Central memory CD8-positive, alpha-beta T cell (primary cell): ENCODE data around the gene CHST12.

Experiments
- ATAC-seq: fragments of 150-1000 bp; cut with Tn5 transposase; replicated peaks from 2 replicates; pipeline ENCODE4 v1.10.0; 2022; ENCODE audit warnings: mild to moderate bottlenecking, moderate FRiP score, moderate number of reproducible peaks; ENCODE audit not compliant: poor library complexity, severe bottlenecking; ENCODE audit errors: extremely low read depth
- DNase-seq, 2 donors: peaks; one replicate each; pipeline ENCODE4 v3.0.0; 2021; ENCODE audit warnings: low spot score in 2 of 2
- H3K27ac Mint-ChIP-seq: one replicate; pipeline ENCODE4 v1.8.0; 2022; ENCODE audit warnings: low read depth, mild to moderate bottlenecking, moderate library complexity, mixed read lengths
- H3K27me3 Mint-ChIP-seq: one replicate; pipeline ENCODE4 v1.8.0; 2022; ENCODE audit warnings: mixed read lengths
- H3K36me3 Mint-ChIP-seq: one replicate; pipeline ENCODE4 v1.8.0; 2022; ENCODE audit warnings: mild to moderate bottlenecking, moderate library complexity, mixed read lengths; ENCODE audit not compliant: insufficient read depth
- H3K4me1 Mint-ChIP-seq: one replicate; pipeline ENCODE4 v1.8.0; 2022; ENCODE audit warnings: mixed read lengths
- H3K4me3 Mint-ChIP-seq: one replicate; pipeline ENCODE4 v1.8.0; 2022; ENCODE audit warnings: mild to moderate bottlenecking, moderate library complexity, mixed read lengths
- H3K9me3 Mint-ChIP-seq: one replicate; pipeline ENCODE4 v1.8.0; 2022; ENCODE audit warnings: mixed read lengths

CHST12 gene

DNA sequence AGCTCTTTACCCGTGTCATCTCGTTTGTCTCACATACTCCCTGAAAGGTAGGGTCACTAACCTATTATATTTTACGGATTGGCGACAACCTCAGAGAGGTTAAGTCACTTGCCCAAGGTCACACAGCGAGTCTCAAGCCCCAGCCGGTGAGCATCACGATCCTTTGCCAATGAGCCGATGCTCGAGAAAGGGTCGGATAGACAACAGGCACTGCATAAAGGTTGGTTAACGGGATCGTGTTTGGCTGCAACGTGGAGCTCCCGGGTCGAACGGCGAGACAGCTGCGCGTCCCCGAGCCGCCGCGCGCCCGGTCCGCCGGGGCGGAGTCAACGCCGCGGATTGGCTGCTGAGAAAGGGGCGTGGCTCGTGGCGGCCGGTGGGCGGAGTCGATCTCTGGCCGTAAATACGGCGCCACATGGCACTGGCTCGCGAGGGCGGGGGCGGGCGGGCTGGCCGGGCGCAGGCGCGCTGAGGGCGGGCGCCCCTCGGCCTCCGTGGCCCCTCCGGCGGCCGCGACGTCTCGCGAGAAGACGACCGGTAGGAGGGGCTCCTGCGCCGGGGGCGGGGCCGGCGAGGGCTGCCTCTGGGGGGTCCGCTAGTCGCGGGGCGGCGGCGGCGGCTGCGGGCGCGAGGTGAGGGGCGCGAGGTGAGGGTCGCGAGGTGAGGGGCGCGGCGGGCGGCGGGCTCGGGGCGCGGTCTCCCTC, at the start of gene CHST12:
TSS of gene CHST12 (plus strand) at position 598 of the 704 bp plus-strand sequence. CDS start 29,029 bp downstream, outside the sequence.
- DNase-seq (peak; percentile 93), ATAC-seq (peak; percentile 49)
- Mint-ChIP-seq H3K4me1 (peaks cover 49% of the 10 kb centered on the region), H3K36me3 (peaks cover 17% of the 10 kb centered on the region), H3K9me3 (no peaks in the 10 kb centered on the region), H3K27ac (peak within 1 kb of the TSS; percentile 92), H3K4me3 (peak within 1 kb of the TSS; percentile 92), H3K27me3 (no peaks in the 10 kb centered on the region)

DNA sequence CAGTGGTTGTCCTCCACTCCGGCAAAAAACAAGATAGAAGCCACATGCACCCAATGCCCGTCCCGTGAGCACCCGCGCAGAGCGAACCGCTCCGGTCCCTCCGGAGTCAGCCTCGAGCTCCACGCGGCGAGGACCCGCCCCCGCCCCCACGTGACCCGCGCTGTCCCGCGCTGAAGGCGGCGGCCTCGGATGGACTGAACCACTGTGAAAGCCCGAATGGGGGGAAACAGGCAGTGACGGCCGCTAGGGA, 49.5 kb upstream of the CHST12 start:
- Mint-ChIP-seq H3K9me3 (no peaks in the 10 kb centered on the region), H3K27me3 (no peaks in the 10 kb centered on the region), H3K36me3 (peaks cover 17% of the 10 kb centered on the region), H3K27ac (peak overlapping the region; percentile 100), H3K4me1 (peaks cover 26% of the 10 kb centered on the region), H3K4me3 (peak overlapping the region; percentile 96)
- no peak for DNase-seq
- ATAC-seq, result peak; percentile 70

DNA sequence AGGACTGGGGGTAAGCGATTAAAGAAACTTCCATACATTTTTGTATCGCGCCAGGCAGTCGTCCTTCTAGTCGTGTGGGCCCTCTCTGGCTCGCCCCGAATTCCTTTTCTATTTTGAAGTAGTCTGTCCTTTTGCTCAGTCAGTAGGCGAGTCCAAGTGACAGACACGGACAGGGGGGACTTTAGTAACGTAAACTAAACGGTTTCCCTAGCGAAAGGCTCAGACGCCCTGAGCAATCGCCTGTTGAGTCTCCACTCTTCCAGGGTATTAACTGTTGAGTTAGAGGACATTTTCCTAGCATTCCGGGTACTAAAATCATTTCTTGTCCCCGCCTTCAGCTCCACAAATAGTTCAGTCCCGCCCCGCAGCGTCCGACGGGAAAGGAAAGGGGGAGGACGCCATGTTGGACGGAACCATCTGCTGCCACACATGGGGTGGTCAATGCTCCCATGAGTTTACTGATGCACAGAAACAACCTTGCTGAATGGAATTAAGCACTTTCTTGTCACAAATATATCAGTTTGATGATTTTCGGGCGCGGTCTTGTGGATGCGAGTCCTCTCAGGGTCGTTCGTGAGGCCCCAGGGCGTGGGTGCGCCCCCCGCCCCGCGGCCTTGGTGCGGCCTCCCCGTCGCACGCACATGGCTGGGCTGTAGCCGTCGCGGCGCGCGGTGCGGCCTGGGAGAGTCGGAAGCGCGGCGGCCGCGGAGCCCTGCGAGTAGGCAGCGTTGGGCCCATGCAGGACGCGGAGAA, 49.0 kb upstream of the CHST12 start, which contains the start of gene EIF3B:
TSS of gene EIF3B (plus strand) at position 642 of the 753 bp plus-strand sequence. CDS start at position 737, 95 bp downstream.
- DNase-seq, result peak; percentile 86 to 89
- ATAC-seq, result peak; percentile 94

DNA sequence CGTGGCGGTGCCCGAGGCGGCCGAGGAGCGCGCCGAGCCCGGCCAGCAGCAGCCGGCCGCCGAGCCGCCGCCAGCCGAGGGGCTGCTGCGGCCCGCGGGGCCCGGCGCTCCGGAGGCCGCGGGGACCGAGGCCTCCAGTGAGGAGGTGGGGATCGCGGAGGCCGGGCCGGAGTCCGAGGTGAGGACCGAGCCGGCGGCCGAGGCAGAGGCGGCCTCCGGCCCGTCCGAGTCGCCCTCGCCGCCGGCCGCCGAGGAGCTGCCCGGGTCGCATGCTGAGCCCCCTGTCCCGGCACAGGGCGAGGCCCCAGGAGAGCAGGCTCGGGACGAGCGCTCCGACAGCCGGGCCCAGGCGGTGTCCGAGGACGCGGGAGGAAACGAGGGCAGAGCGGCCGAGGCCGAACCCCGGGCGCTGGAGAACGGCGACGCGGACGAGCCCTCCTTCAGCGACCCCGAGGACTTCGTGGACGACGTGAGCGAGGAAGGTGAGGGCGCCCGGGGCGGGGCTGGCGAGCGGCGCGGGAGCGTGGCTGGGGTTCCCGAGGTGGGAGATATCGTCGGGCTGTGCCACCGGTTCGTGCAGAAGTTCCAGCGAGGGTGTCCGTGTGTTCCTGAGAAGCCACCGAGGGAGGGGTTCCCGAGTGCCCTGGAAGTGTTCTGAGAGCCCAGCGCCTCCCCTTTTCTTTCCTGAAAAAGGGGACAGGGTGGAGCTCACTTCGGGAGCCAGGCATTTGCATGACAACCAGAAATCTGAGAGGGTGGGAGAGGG, 48.3 kb upstream of the CHST12 start:
- peak overlapping the region; percentile 100 for H3K27ac Mint-ChIP-seq
- no peaks in the 10 kb centered on the region for H3K9me3 Mint-ChIP-seq
- peaks cover 38% of the 10 kb centered on the region for H3K4me1 Mint-ChIP-seq
- peaks cover 22% of the 10 kb centered on the region for H3K36me3 Mint-ChIP-seq
- ATAC-seq (no peak), DNase-seq (no peak)
- peak overlapping the region; percentile 96 for H3K4me3 Mint-ChIP-seq
- no peaks in the 10 kb centered on the region for H3K27me3 Mint-ChIP-seq

More for the DNA sequence above, 49.0 kb upstream of the CHST12 start, which contains the start of gene EIF3B:
- peaks cover 31% of the 10 kb centered on the region for H3K4me1 Mint-ChIP-seq
- H3K27ac Mint-ChIP-seq, result peak within 1 kb of the TSS; percentile 100
- no peaks in the 10 kb centered on the region for H3K27me3 Mint-ChIP-seq
- H3K9me3 Mint-ChIP-seq, result no peaks in the 10 kb centered on the region
- H3K36me3 Mint-ChIP-seq, result peaks cover 20% of the 10 kb centered on the region
- H3K4me3 Mint-ChIP-seq, result peak within 1 kb of the TSS; percentile 96

- peaks cover 44% of the 10 kb centered on the region for H3K4me1 Mint-ChIP-seq
- H3K9me3 Mint-ChIP-seq, result no peaks in the 10 kb centered on the region
- peak overlapping the region; percentile 41 for H3K27ac Mint-ChIP-seq
- H3K4me3 Mint-ChIP-seq, result peak overlapping the region; percentile 96
- ATAC-seq (no peak), DNase-seq (no peak)
- peaks cover 27% of the 10 kb centered on the region for H3K36me3 Mint-ChIP-seq
- H3K27me3 Mint-ChIP-seq, result no peaks in the 10 kb centered on the region
Observed at GRCh38 chr7:2355705-2356008, 47.8 kb upstream of the CHST12 start.

- DNase-seq, result no peak
- H3K27ac Mint-ChIP-seq, result peak overlapping the region; percentile 25
- H3K4me1 Mint-ChIP-seq, result peaks cover 45% of the 10 kb centered on the region
- peak overlapping the region; percentile 40 for H3K4me3 Mint-ChIP-seq
- no peaks in the 10 kb centered on the region for H3K9me3 Mint-ChIP-seq
- peaks cover 35% of the 10 kb centered on the region for H3K36me3 Mint-ChIP-seq
- no peak for ATAC-seq
- no peaks in the 10 kb centered on the region for H3K27me3 Mint-ChIP-seq
Observed at GRCh38 chr7:2357165-2357564, 46.2 kb upstream of the CHST12 start.

DNA sequence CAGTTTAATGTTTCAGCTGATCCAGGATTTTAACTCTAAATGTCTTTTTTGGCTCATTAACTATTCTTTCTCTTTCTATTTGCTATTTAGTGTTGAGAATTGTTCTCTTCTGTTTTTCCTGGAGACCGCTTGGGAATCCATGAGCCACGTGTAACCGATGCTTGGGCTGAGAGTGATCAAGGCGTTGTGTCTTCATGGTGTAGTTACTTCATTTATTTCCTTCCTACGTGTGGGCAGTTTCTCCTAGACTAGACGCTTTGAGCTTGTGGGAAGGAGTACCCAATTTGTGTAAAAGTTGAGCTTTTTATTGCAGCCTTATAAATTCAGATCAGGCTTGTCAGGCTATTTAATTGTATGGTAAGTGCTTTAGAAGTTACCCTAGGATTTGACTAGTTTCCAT, 45.8 kb upstream of the CHST12 start:
- DNase-seq (no peak), ATAC-seq (no peak)
- Mint-ChIP-seq H3K9me3 (no peaks in the 10 kb centered on the region), H3K27me3 (no peaks in the 10 kb centered on the region), H3K36me3 (peaks cover 39% of the 10 kb centered on the region), H3K4me1 (peaks cover 45% of the 10 kb centered on the region), H3K4me3 (peak overlapping the region; percentile 40), H3K27ac (no peak overlapping the region)

DNA sequence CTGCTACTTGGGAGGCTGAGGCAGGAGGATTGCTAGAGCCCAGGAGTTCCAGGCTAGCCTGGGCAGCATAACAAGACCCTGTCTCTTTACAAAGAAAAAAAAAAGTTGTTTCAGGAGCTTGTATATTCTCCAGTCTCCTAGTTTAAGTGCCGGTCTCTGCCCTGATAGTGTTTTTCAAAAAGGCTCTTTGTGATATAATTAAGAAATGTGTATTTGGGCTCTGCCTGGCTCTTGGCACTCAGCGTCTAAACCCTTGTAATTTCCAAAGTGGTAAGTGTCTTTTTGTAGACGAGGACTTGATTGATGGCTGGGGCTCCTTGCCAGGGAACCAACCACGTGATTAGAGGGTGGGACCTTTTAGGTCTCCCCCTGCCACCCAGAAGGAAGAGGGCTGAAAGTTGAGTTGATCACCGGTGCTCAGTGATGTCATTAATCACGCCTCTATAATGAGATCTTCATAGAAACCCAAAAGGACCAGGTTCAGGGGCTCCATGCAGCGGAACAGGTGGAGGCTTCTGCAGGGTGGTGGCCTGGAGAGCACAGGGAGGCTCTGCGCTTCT, 44.4 kb upstream of the CHST12 start:
- no peaks in the 10 kb centered on the region for H3K9me3 Mint-ChIP-seq
- H3K27ac Mint-ChIP-seq, result no peak overlapping the region
- H3K36me3 Mint-ChIP-seq, result peaks cover 51% of the 10 kb centered on the region
- H3K4me3 Mint-ChIP-seq, result no peak overlapping the region
- H3K4me1 Mint-ChIP-seq, result peaks cover 40% of the 10 kb centered on the region
- ATAC-seq (no peak), DNase-seq (no peak)
- no peaks in the 10 kb centered on the region for H3K27me3 Mint-ChIP-seq

DNA sequence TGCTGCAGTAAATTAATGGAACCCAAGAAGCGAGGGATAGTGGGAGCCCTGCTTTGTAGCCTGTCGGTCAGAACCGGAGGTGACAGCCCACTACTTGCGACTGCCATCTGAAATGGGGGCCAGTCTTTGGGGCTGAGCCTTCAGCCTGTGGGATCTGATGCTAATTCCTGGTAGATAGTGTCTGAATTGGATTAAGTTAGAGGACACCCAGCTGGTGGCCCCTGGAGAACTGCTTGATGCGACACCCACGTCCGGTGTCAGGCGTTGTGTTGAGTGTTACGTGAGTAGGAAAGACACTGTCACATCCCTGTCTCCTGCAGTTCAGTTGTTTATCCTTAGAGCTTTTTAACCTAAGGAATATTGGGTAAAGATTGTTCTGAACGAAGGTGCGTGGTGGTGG, 43.8 kb upstream of the CHST12 start:
- peaks cover 34% of the 10 kb centered on the region for H3K4me1 Mint-ChIP-seq
- no peaks in the 10 kb centered on the region for H3K27me3 Mint-ChIP-seq
- ATAC-seq (no peak), DNase-seq (no peak)
- no peak overlapping the region for H3K27ac Mint-ChIP-seq
- H3K4me3 Mint-ChIP-seq, result no peak overlapping the region
- peaks cover 51% of the 10 kb centered on the region for H3K36me3 Mint-ChIP-seq
- no peaks in the 10 kb centered on the region for H3K9me3 Mint-ChIP-seq

- DNase-seq (no peak), ATAC-seq (no peak)
- H3K27ac Mint-ChIP-seq, result no peak overlapping the region
- H3K4me3 Mint-ChIP-seq, result no peak overlapping the region
- peaks cover 34% of the 10 kb centered on the region for H3K4me1 Mint-ChIP-seq
- H3K36me3 Mint-ChIP-seq, result peaks cover 62% of the 10 kb centered on the region
- no peaks in the 10 kb centered on the region for H3K9me3 Mint-ChIP-seq
- H3K27me3 Mint-ChIP-seq, result no peaks in the 10 kb centered on the region
Observed at GRCh38 chr7:2360796-2361195, 42.6 kb upstream of the CHST12 start.

GRCh38 chr7:2362385-2363088, 40.9 kb upstream of the CHST12 start:
- peaks cover 30% of the 10 kb centered on the region for H3K4me1 Mint-ChIP-seq
- no peak overlapping the region for H3K4me3 Mint-ChIP-seq
- H3K9me3 Mint-ChIP-seq, result no peaks in the 10 kb centered on the region
- H3K36me3 Mint-ChIP-seq, result peaks cover 70% of the 10 kb centered on the region
- H3K27ac Mint-ChIP-seq, result no peak overlapping the region
- ATAC-seq (no peak), DNase-seq (no peak)
- no peaks in the 10 kb centered on the region for H3K27me3 Mint-ChIP-seq

DNA sequence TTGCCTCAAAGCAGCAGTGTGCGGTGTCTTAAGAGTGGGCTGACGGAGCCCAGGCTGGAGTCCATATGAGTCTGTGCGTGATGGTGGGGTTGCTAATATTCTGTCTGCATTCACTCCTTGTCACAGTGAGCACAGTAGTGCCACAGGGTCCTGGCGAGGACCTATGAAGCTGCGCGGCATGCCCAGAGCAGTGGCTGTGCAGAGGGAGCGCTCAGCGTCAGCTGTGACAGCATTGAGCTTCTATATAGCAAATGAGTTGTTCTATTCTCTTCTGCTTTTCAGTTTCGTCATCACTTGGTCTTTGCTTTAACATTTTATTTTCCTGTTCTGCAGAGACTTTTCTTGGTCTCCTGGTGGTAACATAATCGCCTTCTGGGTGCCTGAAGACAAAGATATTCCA, 34.3 kb upstream of the CHST12 start:
- Mint-ChIP-seq H3K9me3 (no peaks in the 10 kb centered on the region), H3K4me1 (no peaks in the 10 kb centered on the region), H3K36me3 (peaks cover 79% of the 10 kb centered on the region), H3K27me3 (no peaks in the 10 kb centered on the region), H3K27ac (no peak overlapping the region), H3K4me3 (no peak overlapping the region)
- ATAC-seq (no peak), DNase-seq (no peak)
